Posterior vena cava (tissue), 2 donors: ENCODE measurements around the gene MYCBP2. TPM values are rescaled to one million over a fixed set of nuclear protein-coding genes. Genes with fewer than 3 reads are reported as not detected.
"Not testable (repeated sequence)": the region's sequence is repeated elsewhere in the genome, so short reads cannot be mapped to it uniquely, and the experiment has no call there.

ENCODE experiments used
- DNase-seq: peaks from one replicate; pipeline ENCODE4 v3.0.0-alpha.2; 2020; ENCODE audit warnings: low spot score
- intact Hi-C, 2 donors: fragments of 100-400 bp; cut with DNase I; formaldehyde crosslinking; loops; one replicate each; pipeline versions ENCODE4 v1.14.1 to v1.14.2; 2022 to 2023
- total RNA-seq, 2 donors: library from RNA; stranded (reverse); fragmentation: NEBNext Ultra II Directional; extraction: Animal tissue kit (Norgen Biotek cat#: 25700); gene quantifications; one replicate each; pipeline ENCODE4 v1.2.1, GENCODE V29; 2021
- donor health status: DM: yes; HTN: yes; CAD: no.
- donor health status: DM: yes; HTN: yes; CAD: no.

MYCBP2 gene
- total RNA-seq, 2 donors from 2014 or later = 153 to 188 TPM

GRCh38 chr13:77233159-77233558 is 93.7 kb downstream of the MYCBP2 start:
- no peak for DNase-seq
- intact Hi-C loops = no loop called here

DNA sequence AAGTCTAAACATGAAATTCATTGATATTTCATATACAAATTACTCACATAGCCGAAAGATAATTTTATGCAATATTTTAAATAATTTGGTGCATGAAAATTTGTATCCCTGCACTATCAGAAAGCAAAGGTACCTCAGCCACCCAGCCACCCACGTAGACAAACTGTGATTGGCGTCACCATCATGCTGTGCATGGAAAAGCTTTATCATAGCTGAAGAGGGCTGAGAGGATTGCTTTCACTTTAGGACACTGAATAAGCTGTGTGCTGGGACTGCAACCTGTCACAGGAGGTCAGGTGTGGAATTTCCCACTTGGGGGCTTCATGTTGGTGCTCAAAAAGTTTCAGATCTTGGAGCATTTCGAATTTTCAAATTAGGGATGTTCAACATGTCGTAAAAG is 96.3 kb downstream of the MYCBP2 start:
- intact Hi-C loops = no loop called here
- no peak for DNase-seq

GRCh38 chr13:77225946-77226345 is 100.9 kb downstream of the MYCBP2 start:
- intact Hi-C loops = no loop called here
- no peak for DNase-seq

DNA sequence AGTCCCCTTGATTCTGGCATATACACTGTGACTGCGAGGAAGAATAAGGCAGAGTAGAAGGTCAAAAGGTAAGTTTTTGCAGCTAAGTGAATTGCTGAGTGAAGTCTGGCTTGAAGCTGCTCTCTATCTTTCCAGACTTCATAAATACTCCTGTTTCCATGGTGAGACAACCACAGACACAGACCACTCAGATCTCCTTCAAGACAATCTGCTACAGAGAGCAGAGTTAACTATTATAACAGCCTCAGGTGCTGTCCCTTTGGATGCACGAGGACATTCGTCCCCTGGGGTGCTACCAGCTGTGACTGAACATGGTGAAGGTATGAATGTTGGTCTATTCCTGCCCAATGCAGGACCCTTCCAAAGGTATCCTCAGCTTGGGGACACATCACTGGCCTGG is 104.0 kb downstream of the MYCBP2 start:
- DNase-seq = no peak
- intact Hi-C loops = no loop called here

DNA sequence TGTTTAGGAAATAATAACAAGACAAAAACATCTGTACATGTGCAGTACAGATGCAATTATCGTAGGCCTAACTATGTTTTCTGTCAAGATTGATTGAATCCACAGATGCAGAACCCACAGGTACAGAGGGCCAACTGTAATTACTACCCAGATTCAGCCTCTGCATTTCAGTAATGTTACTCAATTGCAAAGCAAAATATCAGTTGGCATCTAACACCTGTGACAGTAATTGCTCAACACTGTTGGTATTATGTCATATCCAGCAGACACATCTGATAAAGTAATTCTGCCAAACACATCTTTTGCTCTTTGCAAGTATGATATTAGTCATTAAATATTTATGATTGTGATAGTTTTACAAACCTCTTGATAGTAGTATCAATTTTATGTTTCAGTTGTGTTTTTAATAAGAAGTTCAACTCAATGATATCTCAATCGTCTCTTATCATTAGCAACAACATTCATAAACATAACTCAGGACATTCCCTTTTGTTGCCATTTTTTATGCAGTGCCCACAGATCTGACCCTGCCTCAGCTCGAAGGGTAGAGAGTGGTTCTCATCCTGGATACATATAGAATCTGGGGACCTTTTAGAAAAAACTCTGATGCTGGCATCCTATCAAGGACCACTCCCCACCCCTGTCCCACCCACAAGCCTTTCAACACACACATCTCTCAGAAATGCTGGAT is 104.7 kb downstream of the MYCBP2 start:
- intact Hi-C loops = no loop called here
- DNase-seq = no peak

DNA sequence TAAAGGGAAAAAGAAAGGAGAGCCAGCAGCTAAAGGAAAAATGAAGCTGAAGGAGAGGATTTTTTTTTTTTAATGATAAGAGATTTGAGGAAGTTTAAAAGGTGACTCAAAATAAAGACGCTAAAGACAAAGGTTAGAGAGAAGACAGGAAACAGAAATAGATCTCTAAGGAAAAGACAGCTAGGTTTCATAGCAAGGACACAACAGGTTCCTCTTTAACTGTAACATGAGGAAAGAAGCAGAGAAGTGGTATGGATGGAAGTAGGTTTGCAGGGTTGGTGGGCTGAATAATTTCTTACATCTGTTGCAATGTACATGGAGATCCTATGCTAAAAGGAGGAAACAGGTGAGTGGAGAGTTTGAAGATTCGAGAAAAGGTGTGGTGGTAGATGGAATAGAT is 107.5 kb downstream of the MYCBP2 start:
- DNase-seq = no peak
- intact Hi-C loops = no loop called here

GRCh38 chr13:77218274-77218673 is 108.6 kb downstream of the MYCBP2 start:
- DNase-seq = no peak
- intact Hi-C loops = no loop called here

DNA sequence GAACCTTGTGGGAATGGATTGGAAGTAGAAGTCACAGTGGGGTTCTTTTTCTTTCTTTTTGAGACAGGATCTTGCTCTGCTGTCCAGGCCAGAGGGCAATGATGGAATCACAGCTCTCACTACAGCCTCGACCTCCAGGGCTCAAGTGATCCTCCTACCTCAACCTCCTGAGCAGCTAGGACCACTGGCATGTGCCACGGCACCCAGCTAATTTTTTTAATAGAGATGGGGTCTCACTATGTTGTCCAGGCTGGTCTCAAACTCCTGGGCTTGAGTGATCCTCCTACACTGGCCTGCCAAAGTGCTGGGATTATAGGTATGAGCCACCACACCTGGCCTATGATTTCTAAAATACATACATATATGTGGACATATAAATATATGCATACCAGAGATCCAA is 111.4 kb downstream of the MYCBP2 start:
- intact Hi-C loops = no loop called here
- DNase-seq = no peak

GRCh38 chr13:77213644-77214043 is 113.2 kb downstream of the MYCBP2 start:
- intact Hi-C loops = no loop called here
- DNase-seq = no peak

GRCh38 chr13:77207943-77208342 is 119.0 kb downstream of the MYCBP2 start:
- intact Hi-C loops = no loop called here
- DNase-seq = no peak

GRCh38 chr13:77198995-77199394 is 127.9 kb downstream of the MYCBP2 start:
- DNase-seq, intact Hi-C loops: not testable (repeated sequence)

- intact Hi-C loops = no loop called here
- no peak for DNase-seq
These were observed 130.8 kb downstream of the MYCBP2 start for GRCh38 chr13:77196052-77196618.

- intact Hi-C loops = no loop called here
- no peak for DNase-seq
These were observed 136.4 kb downstream of the MYCBP2 start for GRCh38 chr13:77190349-77190958.

- intact Hi-C loops = no loop called here
These were observed 141.2 kb downstream of the MYCBP2 start for GRCh38 chr13:77185721-77186120.

DNA sequence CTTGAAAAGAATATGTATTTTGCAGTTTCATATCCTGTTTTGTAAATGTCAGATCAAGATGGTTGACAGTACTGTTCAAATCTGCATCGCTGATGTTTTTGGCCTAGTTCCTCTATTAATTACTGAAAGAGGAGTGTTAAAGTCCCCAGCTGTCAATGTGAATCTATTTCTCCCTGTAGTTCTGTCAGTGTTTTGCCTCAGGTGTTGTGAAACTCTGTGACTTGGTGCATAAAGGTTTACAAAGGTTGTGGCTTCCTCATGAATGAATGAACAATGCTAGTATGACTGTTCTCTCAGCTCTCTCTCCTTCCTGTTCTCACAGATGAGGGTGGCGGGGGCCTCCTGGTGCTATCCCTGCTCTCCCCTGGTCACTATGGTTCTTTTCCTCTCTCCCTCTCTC is 142.4 kb downstream of the MYCBP2 start:
- intact Hi-C loops = no loop called here

More at GRCh38 chr13:77185721-77186120, 141.2 kb downstream of the MYCBP2 start:
- no peak for DNase-seq

GRCh38 chr13:77180011-77180410 is 146.9 kb downstream of the MYCBP2 start:
- no peak for DNase-seq
- intact Hi-C loops = no loop called here

More for the DNA sequence above, 142.4 kb downstream of the MYCBP2 start:
- DNase-seq = no peak

DNA sequence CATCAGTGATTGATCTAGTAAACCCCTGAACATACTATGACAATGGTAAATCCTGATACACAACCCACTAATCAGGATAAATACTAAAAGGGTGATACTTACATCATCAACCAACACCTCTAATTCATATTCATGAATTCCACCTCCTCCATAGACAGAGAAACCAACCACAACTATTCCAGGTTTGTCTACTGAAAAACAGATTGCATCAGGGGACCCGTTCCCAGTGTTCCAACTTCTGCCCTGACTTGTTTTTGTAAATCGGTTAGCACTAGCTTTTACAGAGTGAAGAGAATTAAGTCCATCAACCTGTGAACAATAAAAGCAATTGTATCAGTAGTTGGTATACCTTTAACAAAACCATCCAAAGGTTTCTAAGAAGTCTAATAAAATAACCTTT is 149.2 kb downstream of the MYCBP2 start:
- intact Hi-C loops = no loop called here
- DNase-seq = no peak

DNA sequence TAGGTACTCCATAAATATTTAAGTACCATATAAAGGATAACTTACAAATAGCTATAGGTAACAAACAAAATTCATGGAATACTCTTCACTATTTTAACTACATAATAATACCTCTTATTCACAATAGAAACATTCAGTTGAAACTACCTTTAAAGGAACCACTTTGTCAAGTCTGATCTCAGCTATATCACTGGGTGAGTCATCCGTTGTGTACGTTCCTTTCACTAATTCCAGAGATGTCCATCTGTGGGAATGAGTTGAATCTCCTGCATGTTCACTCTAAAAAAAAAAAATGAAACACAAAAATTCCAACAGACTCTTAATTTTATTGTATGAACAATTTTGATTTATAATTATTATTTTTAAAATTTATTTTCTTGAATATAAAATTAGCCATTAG is 150.5 kb downstream of the MYCBP2 start:
- intact Hi-C loops = no loop called here
- no peak for DNase-seq

DNA sequence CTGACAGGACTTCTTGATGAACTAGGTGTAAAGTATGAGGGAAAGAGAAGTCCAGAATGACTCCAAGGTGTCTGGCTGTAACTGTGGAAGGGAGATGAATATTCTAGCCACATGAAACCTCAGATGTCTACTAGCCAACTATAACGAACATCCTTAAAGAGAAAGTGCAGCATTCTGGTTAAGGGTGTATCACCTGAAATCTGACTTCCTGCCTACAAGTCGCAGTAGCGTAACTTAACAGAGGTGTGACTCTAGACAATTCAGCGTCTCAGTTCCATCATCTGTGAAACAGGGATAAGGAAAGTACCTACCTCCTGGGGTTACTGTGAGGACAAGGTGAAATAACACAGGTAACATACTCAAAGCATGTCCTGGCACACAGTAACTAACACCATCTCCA is 154.2 kb downstream of the MYCBP2 start:
- DNase-seq = no peak

DNA sequence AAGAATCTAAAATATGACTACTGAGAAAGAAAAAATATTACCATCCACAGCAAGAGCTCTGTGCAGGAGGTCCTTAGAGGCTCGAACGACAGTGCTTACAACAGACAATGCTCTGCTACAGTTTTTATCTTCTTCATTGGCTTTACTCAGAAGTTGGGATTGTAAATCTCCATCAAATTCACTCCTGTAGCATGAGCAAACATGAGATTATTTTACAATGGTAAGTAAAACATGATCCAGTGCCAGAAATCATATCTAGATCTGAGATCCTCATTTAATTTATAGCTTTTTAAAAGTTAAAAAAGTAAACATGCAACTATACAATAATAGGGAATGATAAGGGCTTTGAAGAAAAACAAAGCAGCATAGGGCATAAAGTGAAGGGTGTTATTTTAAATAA is 155.4 kb downstream of the MYCBP2 start:
- intact Hi-C loops = no loop called here
- no peak for DNase-seq

More for the DNA sequence above, 154.2 kb downstream of the MYCBP2 start:
- intact Hi-C loops = no loop called here

DNA sequence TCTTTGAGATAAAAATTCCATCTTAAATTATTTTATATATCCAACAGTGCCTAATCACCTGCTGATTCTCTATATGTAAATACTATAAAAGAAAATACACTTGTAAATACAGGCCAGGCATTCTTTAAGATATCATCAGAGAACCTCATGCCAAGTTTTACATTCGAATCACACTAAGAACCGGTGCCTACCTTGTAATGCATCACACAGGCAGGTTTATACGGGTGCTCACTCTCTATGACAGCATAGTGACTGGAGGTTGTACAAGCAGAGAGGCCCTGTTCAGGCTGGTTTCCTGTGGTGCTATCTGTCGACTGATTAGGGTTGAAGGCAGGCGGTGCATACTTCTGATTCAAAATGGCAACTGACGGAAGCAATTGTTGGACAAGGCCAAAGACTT is 158.7 kb downstream of the MYCBP2 start:
- no peak for DNase-seq
- intact Hi-C loops = no loop called here
